ENCODE results near the gene ATG5.
"Not testable (repeated sequence)": the region's sequence is repeated elsewhere in the genome, so short reads cannot be mapped to it uniquely, and the experiment has no call there.

GRCh38 chr6:106269268-106269919 lies 56.2 kb downstream of the ATG5 start:
- not testable (repeated sequence) for TF ChIP-seq CTCF, EP300, POLR2A (IDR thresholded peaks at IDR 0.05)
